Adipocyte (in vitro differentiated cells): ENCODE results near the gene JAML.

Experiments
- DNase-seq: peaks from one replicate; pipeline ENCODE4 v3.0.0-alpha.2; 2015; ENCODE audit warnings: low read depth
- H3K27me3 ChIP-seq: replicated peaks from 2 replicates; pipeline ENCODE4 v1.7.0; 2013; ENCODE audit warnings: mild to moderate bottlenecking, low read length, moderate library complexity; ENCODE audit not compliant: control insufficient read depth, insufficient read depth
- H3K36me3 ChIP-seq: 2 replicates; pipeline ENCODE4 v1.7.0; 2013; ENCODE audit warnings: low read length, mild to moderate bottlenecking, moderate library complexity; ENCODE audit not compliant: control insufficient read depth, insufficient read depth, severe bottlenecking
- H3K4me1 ChIP-seq: 2 replicates; pipeline ENCODE4 v1.7.0; 2013; ENCODE audit warnings: mild to moderate bottlenecking, low read length, moderate library complexity; ENCODE audit not compliant: control insufficient read depth, insufficient read depth
- H3K4me3 ChIP-seq: 2 replicates; pipeline ENCODE4 v1.7.0; 2013; ENCODE audit warnings: mild to moderate bottlenecking, low read length, moderate library complexity
- H3K9ac ChIP-seq: 2 replicates; pipeline ENCODE4 v1.7.0; 2013; ENCODE audit warnings: mild to moderate bottlenecking, low read length, moderate library complexity
- H3K9me3 ChIP-seq: 2 replicates; pipeline ENCODE4 v1.7.0; 2013; ENCODE audit warnings: mild to moderate bottlenecking, low read length, moderate library complexity; ENCODE audit not compliant: control insufficient read depth

JAML gene

DNA sequence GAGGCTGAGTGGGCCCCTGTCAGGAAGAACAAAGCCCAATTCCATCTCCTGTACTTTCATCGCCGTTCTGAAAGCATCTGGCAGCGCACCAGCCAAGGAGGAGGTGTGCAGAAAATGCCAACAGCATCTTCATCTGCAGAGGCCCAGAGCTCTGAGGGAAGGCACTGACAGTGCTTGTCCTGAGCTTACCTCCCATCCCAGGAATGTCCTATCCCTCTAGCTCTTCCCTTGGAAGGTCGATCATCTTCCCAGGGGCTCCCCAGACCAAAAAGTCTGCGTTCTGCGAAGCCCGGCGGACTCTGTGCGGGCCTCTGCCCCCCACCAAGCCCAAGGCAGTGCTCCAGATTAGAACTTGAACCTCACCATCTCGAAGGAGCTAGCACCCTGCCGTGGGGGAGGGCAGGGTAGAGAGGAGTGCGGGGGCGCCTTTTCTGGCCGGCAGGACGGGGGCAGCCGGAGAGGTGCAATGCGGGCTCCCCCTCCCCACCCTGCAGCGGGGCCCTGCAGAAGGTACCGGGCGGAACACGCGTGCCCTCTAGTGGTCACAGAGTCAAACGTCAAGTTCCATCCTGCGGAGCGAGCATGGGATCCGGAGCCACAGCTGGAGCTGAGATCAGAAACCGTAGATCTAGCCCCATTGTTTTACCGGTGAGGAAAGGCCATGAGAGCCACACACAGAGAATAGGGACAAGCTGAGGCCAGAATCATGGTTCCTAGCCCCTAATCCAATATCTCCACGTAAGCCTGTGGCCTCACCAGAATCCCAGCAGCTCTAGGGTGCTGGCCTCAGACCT, 53.3 kb downstream of the JAML start:
- Histone ChIP-seq H3K9me3 (no peaks in the 10 kb centered on the region), H3K27me3 (peaks cover 72% of the 10 kb centered on the region), H3K9ac (no peak overlapping the region), H3K36me3 (no peaks in the 10 kb centered on the region), H3K4me3 (no peak overlapping the region), H3K4me1 (no peaks in the 10 kb centered on the region)
- DNase-seq: peak; percentile 85

GRCh38 chr11:118170882-118171268, 53.9 kb downstream of the JAML start:
- H3K36me3 ChIP-seq: no peaks in the 10 kb centered on the region
- no peak overlapping the region for H3K4me3 ChIP-seq
- DNase-seq: no peak
- H3K9ac ChIP-seq: no peak overlapping the region
- H3K9me3 ChIP-seq: no peaks in the 10 kb centered on the region
- H3K4me1 ChIP-seq: no peaks in the 10 kb centered on the region
- H3K27me3 ChIP-seq: peaks cover 66% of the 10 kb centered on the region

- Histone ChIP-seq H3K9ac (no peak overlapping the region), H3K9me3 (no peaks in the 10 kb centered on the region), H3K4me3 (no peak overlapping the region), H3K4me1 (no peaks in the 10 kb centered on the region), H3K36me3 (no peaks in the 10 kb centered on the region), H3K27me3 (peaks cover 64% of the 10 kb centered on the region)
- DNase-seq: no peak
Measured at GRCh38 chr11:118170231-118170630, 54.6 kb downstream of the JAML start.

GRCh38 chr11:118169300-118170140, 55.3 kb downstream of the JAML start:
- DNase-seq: no peak
- no peaks in the 10 kb centered on the region for H3K36me3 ChIP-seq
- H3K4me1 ChIP-seq: no peaks in the 10 kb centered on the region
- H3K4me3 ChIP-seq: no peak overlapping the region
- H3K9ac ChIP-seq: no peak overlapping the region
- H3K9me3 ChIP-seq: no peaks in the 10 kb centered on the region
- H3K27me3 ChIP-seq: peaks cover 65% of the 10 kb centered on the region

DNA sequence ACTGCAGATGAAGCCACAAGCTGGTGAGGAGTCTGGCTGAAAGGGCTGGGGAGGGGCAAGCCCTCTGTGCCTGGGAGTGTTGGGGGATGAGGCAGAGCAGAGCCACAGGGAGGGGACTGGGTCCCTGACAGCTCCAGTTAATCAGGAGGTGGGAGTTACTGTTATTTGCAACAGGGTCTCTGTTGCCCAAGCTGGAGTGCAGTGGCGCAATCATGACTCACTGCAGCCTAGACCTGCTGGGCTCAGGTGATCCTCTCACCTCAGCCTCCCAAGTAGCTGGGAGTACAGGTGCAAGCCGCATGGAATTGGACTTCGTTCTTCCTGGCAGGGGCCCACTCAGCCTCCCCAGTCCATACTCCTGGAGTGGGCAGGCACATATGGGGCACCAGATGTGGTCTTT, 56.1 kb downstream of the JAML start:
- Histone ChIP-seq H3K9ac (no peak overlapping the region), H3K27me3 (peaks cover 72% of the 10 kb centered on the region), H3K4me1 (no peaks in the 10 kb centered on the region), H3K9me3 (no peaks in the 10 kb centered on the region), H3K4me3 (no peak overlapping the region), H3K36me3 (no peaks in the 10 kb centered on the region)
- DNase-seq: no peak

DNA sequence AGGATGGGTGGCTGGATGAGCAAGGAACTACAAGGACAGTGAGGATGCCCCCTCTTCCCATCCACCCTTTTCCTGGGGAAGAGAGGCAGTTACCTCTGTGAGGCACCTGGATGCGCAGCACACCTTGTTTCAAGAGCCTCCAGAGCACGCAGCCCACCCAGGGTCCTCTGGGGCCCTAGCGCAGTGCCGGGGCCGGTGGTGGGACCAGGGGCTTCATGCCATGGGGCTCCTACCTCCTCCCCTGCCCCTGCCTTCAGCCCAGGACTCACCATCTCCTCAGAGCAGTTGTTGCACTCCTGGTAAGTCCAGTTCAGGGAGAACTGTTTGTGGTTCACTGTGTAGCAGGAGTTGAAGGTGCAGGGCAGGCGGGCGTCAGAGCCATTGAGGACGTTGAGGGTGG, 56.5 kb downstream of the JAML start:
- no peak for DNase-seq
- Histone ChIP-seq H3K9ac (no peak overlapping the region), H3K4me3 (no peak overlapping the region), H3K4me1 (no peaks in the 10 kb centered on the region), H3K36me3 (no peaks in the 10 kb centered on the region), H3K27me3 (peaks cover 70% of the 10 kb centered on the region), H3K9me3 (no peaks in the 10 kb centered on the region)

DNA sequence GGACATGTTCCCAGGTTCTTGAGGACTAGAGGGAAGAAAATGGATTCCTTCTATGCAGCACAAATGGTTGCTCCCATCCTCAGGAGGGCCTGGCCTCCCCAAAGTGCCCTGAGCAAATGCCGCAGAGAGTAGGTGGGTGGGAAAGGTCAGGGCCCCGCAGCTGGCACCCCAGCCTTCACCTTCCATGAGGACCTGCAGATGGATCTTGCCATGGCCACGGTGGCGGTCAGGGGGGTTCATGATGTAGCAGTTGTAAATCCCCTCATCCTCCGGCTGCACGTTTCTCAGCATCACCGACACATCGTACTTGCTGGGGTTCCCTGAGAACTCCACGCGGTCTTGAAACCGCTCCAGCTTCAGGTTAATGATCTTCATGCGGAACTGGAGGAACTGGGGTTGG, 56.9 kb downstream of the JAML start:
- Histone ChIP-seq H3K4me1 (no peaks in the 10 kb centered on the region), H3K27me3 (peaks cover 70% of the 10 kb centered on the region), H3K36me3 (no peaks in the 10 kb centered on the region), H3K9me3 (no peaks in the 10 kb centered on the region), H3K4me3 (no peak overlapping the region), H3K9ac (no peak overlapping the region)
- DNase-seq: no peak

- no peak overlapping the region for H3K4me3 ChIP-seq
- no peaks in the 10 kb centered on the region for H3K36me3 ChIP-seq
- no peaks in the 10 kb centered on the region for H3K9me3 ChIP-seq
- no peak overlapping the region for H3K9ac ChIP-seq
- H3K27me3 ChIP-seq: peaks cover 72% of the 10 kb centered on the region
- no peak for DNase-seq
- H3K4me1 ChIP-seq: no peaks in the 10 kb centered on the region
Measured at GRCh38 chr11:118167253-118167652, 57.6 kb downstream of the JAML start.

DNA sequence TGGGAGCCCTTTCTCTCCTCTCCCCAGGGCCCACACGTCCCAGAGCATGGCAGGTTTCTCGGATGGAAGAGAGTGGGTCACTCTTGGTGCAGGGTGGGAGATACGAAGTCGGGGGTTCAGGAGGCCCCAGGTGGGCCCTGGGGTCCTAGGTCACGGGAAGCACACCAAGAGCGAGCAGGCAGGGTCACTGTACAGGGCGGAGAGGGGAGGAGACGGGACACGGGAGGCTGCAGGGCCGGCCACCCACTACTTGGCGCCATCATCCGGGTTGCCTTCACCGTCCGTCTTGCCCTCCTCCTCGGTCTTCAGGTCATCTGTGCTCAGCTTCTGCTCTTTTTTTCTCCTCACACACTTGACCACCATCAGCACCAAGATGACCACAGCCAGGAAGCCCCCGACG, 58.2 kb downstream of the JAML start:
- no peaks in the 10 kb centered on the region for H3K36me3 ChIP-seq
- H3K9me3 ChIP-seq: no peaks in the 10 kb centered on the region
- DNase-seq: no peak
- H3K4me3 ChIP-seq: no peak overlapping the region
- H3K9ac ChIP-seq: no peak overlapping the region
- no peaks in the 10 kb centered on the region for H3K4me1 ChIP-seq
- peaks cover 73% of the 10 kb centered on the region for H3K27me3 ChIP-seq

DNA sequence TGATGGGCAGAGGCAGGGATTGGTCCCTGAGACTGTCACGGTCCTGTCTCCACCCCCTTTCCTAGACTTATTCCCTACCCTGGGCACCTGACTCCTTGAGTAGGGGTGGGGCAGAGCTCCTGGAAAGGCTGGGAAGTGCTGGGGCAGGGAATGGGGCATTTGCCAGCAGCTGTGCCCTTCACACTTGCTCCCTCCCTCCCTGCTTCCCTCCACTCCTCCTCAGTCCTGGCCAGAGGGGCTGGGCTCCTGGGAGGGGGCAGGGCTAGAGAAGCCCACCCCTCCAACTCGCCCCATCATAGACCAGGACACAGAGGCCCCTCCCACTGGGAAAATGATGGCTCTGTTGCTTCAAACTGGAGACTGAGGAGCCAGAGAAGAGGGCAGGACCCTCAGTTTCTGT, 59.9 kb downstream of the JAML start:
- H3K36me3 ChIP-seq: no peaks in the 10 kb centered on the region
- no peak overlapping the region for H3K9ac ChIP-seq
- peaks cover 74% of the 10 kb centered on the region for H3K27me3 ChIP-seq
- no peak overlapping the region for H3K4me3 ChIP-seq
- DNase-seq: no peak
- no peaks in the 10 kb centered on the region for H3K4me1 ChIP-seq
- no peaks in the 10 kb centered on the region for H3K9me3 ChIP-seq

- H3K9me3 ChIP-seq: no peaks in the 10 kb centered on the region
- peaks cover 60% of the 10 kb centered on the region for H3K27me3 ChIP-seq
- H3K4me3 ChIP-seq: no peak overlapping the region
- H3K4me1 ChIP-seq: no peaks in the 10 kb centered on the region
- H3K9ac ChIP-seq: no peak overlapping the region
- no peak for DNase-seq
- H3K36me3 ChIP-seq: no peaks in the 10 kb centered on the region
Measured at GRCh38 chr11:118163494-118163893, 61.3 kb downstream of the JAML start.
